Activated CD8-positive, alpha-beta memory T cell treated with anti-CD3 and anti-CD28 coated beads, Interleukin-2, amount 50 U/mL, for 1 hour (primary cell): ENCODE measurements around the gene DDX56.
"Not testable (repeated sequence)": the region's sequence is repeated elsewhere in the genome, so short reads cannot be mapped to it uniquely, and the experiment has no call there.

Experiments
- DNase-seq: peaks from one replicate; pipeline ENCODE4 v3.0.0-alpha.2; 2020; ENCODE audit errors: extremely low read depth

DDX56 gene

DNA sequence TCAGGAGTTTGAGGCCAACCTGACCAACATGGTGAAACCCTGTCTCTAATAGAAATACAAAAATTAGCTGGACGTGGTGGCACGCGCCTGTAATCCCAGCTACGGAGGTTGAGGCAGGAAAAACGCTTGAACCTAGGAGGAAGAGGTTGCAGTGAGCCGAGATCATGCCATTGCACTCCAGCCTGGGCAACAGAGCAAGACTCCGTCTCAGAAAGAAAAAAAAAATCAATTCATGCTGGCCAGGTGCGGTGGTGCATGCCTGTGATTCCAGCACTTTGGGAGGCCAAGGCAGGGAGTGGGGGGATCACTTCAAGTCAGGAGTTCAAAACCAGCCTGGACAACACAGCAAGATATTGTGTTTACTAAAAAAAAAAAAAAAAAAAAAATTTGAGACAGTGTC, 23.5 kb upstream of the DDX56 start:
- DNase-seq: not testable (repeated sequence)

DNA sequence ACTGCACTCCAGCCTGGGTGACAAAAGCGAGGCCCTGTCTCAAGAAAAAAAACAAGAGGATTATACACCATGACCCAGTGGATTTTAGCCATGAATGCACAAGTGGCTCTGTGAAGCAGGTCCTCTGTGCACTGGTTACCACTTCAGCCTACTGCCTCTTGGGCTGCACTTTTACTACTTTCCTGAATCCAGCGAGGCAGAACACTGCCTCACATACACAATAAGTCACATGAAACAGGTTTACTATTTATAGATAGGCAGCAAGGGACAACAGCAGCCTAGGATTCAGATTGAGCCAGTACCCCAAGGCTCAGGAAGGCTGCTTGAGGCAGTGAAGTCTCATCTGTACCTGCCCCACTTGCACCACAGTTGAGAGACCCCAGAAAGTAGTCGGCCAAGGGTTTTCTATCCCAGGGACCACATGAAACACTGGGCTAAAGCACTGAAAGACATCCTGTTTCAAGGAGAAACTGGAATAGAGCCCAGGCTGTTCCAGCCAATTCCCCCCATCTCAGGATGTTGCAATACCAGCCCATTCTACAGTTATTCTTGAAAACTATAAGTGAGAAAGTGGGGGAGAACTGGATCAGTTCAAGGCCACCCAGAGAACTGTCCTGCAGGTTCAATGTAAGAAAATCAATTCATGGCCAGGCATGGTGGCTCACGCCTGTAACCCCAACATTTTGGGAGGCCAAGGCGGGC, 22.4 kb upstream of the DDX56 start:
- no peak for DNase-seq

DNA sequence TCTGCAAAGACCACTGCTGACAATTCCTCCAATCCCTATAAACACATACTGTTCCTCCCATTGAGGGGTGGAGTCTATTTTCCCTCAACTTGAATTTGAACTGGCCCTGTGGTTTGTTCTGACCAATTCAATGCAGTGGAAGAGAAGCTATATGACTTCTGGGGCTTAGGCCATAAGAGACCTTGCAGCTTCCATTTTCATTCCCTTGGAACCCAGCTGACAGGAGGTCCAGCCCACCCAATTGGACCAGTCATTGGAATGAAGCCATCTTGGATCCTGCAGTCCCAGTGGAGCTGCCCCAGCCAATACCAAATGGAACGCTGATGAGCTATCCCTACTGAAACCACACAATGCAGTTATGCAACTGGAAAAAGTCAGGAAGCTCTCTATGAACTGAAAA, 17.2 kb upstream of the DDX56 start:
- DNase-seq: no peak

DNA sequence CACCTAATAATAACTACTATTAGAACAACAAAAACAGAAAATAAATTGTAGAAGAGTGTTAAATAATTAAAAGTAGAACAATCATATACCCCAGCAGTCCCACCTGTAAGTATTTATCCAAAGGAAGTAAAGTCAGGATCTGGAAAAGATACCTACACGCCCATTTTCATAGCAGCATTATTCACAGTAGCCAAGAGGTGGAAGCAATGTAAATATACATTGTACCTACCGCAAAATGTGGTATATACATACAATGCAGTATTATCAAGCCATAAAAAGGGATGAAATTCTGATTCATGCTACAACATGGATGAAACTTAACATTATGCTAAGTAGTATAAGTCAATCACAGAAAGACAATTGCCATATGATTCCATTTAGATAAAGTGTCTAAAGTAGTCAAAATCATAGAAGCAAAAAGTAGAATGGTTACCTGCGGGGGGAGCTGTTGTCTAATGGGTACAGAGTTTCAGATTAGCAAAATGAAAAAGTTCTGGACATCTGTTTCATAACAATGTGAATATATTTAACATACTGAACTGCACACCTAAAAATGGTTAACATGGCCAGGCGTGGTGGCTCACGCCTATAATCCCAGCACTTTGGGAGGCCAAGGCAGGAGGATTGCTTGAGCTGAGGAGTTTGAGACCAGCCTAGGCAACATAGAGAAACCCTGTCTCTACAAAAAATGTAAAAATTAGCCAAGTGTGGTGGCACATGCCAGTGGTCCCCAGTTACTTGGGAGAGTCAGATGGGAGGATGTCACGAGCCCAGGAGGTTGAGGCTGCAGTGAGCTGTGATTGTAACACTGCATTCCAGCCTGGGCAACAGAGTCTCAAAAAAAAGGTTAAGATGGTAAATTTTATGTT, 14.4 kb upstream of the DDX56 start:
- DNase-seq: no peak

DNA sequence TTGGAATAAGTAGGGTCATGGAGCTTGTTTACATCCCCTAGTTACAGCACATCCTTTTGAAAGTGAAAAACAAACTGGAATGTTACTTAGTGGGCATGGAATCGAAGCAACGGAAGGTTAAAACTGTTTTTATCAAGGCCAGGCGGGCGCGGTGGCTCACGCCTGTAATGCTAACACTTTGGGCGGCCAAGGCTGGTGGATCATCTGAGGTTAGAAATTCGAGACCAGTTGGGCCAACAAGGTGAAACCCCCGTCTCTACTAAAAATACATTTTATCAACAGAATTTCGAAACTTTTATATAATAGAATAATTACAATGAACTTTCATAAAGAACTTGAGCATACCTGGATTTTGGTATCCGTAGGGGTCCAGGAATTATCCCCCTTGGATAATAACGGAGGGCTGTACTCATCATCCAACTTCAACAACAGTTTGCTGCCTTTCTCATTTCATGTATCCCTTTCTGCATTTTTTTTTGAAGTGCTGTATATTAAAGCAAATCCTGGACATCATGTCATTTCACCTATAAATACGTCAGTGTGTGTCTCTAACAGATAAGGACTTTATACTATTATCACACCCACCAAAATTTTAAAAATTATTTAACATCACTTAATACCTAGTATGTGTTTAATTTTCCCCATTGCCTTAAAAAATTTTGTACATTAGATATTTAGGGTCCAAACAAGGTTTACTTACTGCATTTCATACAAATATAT, 9.6 kb upstream of the DDX56 start:
- no peak for DNase-seq

DNA sequence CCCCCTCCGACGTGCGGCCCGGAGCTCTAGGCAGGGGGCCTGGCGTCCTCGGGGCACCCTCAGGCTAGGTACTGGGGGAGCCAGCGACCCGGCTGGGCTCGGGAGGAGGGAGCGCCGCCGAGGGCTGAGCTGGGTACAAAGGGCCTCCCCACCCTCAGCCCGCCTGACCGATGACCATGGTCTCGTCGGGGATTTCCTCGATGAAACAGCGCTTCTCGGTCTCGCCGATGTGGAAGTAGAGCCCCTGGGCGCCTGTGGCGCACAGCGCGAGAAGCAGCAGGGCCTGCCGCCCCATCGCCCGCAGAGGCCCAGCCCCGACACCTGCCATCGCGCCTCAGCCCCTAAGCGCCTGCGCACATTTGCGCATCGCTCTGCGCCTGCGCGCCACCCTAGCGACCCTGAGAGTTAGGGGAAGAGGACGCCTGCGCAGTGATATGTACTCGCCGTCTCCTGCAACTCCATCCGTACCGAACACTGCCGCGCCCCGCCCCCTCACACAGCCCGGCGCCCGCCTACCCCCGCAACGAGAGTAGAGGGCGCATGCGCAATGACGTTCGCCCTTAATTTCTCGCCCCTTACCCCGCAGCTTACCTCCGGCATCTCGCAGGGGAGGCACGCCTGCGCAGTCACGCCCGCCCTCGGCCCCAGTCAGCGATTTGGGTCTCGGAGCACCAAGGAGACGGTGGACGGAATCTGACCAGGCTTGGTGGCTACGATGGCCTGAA, 8.3 kb upstream of the DDX56 start, which contains the start of gene TMED4:
Gene TMED4 (minus strand): TSS at position 353 of the 725 bp plus-strand sequence. CDS start 25 bp downstream, at position 328.
- peak; percentile 100 for DNase-seq

DNA sequence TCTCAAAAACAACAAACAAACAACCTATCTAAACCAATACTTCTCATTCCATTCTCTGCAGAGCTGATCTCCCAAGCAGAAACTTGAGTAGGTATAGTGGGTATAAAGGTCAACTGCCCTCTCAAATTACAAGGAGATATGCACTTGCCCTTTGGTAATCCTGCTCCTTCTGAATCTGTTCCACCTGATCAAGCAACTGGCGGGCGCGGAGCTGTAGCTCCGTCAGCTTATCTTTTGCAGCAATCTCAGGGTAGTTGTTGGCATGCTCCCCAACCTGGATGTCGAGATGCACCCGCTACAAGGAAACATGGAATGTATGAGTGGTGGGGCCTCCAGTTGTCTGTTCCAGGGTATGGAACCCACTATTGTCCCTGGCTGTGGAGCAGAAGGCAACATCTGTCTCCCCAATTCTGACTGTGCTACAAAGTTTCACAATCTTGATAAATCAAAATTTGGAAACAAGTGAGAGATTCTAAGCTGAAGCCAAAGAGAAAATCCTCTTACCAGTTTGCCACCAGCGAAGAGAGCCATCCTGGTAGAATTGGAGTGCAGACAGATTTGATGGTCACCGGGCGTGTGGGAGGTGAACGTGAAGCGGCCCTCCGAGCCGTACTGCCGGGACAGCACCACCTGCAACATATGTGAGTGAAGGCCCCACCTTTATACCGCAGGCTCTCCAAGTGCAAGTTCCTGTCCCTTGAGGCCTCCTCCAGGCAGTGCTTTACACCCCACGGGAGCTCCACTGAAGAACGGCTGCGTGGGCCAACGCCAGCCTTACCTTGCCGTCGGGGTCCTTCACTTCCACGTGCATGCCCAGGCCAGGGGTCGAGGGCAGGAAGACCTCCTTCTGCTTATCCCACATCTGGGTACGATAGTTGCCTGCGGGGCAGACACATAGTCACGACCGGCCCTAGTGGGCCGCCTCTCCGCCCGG, 7.5 kb upstream of the DDX56 start:
- no peak for DNase-seq

DNA sequence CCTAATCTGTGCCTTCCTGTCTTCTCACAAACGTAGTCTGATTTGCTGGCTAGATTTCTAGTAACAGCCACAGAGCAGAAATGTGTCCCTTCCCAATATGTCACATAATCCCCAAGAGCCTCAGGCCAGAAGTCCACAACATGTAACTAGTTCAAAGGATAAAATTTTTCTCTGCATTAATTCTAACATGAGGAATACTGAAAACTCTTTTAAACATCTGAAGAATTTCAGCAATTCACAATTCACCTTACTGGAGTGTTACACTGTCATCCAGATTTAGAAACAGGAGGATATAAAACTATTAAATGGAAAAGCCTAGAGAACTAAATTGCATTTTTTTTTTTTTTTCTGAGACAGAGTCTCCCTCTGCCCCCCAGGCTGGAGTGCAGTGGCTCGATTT, 2.5 kb upstream of the DDX56 start:
- no peak for DNase-seq

DNA sequence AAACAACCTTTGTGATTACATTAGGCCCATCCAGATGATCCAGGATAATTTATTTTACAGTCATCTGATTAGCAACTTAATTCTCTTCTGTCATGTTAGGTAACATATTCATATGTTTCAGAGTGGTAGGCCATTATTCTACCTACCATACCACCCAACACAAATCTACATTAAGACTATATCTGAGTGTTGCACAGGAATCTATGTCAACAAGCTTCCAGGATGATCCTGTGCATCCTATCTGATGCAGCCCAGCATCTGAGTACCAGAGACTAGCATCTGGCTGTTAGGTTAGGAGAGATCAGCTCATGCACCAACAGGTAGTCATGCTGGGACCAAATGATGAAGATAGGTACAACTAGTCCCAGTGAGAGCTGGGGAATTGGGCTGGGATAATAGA, 1.3 kb upstream of the DDX56 start:
- no peak for DNase-seq

DNA sequence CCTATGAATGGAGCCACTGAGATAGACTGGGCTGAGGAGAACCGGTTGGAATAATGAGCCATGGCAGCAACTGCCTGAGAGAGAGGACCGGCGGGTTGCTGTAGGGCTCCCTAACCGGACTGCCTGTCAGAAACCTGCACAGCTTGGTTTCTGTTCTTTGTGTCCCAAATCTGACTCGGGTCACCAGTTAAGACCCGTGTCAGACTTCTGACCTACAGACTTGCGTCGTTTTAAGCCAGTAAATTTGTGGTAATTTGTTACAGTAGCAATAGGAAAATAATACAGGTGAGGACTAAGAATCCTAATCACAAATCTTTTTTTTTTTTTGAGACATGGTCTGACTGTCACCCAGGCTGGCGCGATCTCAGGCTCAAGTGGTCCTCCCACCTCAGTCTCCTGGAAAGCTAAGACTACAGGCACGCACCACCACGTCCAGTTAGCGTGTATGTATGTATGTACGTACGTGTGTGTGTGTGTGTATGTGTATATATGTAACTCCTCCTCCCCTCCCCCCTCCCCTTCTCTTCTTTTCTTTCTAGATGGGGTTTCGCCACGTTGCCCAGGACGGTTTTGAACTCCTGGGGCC, 672 bp upstream of the DDX56 start:
- DNase-seq: no peak

DNA sequence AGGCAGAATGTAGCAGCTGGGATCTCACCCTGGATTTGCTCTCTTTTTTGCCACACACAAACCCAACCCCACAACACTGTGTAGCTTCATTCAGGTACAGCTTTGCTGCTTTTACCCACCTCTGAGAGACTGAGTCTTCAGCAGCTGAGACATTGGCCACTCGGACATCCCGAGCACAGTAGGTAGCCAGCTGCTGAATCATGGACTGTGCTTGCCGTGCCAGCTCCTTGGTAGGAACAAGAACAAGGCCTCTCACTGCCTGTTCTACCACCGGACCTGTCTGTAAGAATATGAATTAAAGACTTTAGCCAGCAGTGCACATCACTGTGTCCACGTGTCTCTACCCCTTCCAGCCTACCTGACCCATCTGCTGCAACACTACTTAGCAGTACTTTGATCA, 937 bp downstream of the DDX56 start:
- no peak for DNase-seq

DNA sequence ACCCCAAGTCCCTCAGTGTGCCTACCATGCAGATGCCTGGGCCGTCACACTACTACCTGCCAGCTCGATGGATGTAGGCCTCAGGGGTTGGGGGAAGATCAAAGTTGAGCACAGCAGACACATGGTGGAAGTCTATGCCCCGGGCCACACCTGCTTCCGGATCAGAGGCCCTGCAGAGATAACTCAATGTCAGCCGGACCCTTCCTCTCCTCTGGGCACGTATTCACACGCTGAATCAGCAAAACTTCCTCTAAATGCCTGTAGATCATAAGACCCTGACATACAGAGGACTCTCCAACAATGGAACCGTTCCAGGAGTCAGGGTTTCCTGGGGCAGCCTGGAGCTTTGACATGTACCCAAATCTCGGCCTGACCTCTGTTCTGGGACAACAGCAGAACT, 3.7 kb downstream of the DDX56 start:
- DNase-seq: no peak

DNA sequence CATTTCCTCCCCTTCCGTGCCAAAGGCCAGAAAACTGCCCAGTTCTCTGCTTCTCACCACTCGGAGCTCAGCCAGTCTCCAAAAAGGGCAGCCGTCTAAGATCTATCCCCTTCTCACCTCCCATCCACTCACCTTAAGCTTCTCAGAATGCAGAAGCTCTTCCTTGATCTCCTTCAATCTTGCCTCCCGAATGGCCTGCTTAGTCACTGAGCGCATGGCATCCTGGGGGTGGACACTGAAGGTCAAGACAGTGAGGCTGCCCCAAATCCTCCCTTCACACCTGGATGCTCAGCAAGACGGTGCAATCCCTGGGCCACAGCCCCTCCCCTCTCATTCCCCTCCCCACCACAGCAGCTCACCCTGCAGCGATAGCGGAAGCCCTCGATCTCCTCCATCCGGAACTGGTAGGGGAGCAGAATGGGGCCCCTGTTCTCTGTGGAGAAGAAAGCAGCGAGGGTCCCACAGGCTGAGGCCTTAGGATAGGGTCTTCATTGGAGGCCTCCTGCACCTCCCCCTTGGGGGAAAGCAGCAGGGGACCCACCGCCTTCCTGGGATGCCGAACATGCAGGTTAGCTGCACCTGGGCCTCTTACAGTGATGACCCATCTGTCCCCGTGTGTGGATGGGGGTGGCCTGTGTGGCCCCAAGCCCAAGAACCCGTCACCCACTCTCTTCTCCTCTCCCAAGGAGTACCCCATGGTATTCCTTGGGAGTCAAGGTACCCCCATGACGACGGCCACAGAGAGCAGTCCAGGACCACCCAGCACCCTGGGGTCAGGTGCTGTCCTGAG, 4.7 kb downstream of the DDX56 start:
- DNase-seq: no peak

DNA sequence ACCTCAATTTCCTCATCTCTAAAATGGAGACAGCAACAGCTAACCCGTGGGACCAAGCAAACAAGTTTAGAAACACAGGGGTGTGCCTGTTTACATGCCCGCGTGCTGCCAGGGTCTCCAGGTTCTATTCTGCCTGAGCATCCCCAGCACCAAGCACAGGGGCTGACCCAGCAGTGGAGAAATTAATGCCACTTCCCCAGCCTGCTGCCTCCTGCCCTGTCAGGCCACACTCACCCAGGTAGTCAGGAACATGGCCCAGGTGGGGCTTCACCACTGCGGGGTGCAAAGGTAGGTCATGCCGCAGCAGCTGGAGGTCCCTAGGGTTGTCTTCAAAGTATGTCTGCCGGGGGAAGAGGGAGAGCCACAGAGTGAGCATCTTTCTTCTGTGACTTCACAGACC, 5.8 kb downstream of the DDX56 start:
- DNase-seq: no peak

DNA sequence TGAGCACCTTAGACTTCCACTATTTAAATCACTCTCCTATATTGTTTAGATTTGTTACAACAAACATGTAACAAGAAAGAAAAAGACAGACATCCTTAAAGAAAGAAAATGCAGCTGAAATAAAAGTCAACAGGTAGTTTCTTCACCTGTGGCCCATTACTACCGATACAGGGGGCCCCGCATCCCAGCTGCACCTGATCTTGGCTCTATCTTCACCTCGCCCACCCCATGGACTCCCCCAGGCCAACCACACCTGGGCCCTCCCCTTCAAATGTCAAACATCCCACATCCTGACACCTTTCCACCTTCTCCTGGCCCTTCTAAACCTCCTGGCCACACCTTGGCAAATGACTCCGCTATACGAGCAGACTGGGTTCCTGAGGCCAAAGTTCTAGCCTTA, 7.0 kb downstream of the DDX56 start:
- no peak for DNase-seq

DNA sequence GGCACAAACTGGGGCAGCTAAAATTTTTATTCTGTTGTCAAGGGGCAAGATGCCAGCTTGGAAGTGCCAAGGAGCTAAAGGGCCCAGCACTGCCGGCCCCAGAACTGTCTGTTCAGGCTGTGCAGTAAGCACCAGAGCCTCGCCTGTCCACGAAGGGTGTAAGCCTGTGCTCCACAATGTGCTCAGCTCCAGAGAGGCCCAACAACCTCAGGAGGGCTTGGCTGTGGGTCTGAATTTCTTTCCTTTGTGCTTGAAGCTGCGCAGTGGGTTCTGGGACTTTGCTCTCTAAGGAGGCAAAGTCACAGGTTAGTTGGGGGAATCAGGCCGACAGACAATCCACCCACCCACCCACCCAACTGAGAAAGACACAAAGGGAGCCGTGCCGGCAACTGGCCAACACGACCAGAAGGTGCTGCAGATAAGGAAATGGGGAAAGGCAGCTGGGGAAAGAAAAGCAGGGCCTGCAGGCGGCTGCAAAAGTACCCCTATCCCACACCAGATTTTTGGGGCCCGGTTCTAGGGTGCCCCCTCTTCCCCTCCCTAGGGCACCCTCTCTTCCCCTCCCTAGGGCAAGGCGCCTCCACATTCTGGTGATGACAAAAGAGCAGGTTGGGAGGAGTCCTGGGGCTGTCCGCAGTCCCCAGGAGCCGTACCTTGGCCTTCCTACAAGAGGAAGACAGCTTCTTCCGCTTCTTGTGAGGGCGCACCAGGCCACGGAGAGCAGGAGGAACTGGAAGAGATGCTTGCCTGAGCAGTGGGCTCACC, 7.7 kb downstream of the DDX56 start:
- DNase-seq: no peak

DNA sequence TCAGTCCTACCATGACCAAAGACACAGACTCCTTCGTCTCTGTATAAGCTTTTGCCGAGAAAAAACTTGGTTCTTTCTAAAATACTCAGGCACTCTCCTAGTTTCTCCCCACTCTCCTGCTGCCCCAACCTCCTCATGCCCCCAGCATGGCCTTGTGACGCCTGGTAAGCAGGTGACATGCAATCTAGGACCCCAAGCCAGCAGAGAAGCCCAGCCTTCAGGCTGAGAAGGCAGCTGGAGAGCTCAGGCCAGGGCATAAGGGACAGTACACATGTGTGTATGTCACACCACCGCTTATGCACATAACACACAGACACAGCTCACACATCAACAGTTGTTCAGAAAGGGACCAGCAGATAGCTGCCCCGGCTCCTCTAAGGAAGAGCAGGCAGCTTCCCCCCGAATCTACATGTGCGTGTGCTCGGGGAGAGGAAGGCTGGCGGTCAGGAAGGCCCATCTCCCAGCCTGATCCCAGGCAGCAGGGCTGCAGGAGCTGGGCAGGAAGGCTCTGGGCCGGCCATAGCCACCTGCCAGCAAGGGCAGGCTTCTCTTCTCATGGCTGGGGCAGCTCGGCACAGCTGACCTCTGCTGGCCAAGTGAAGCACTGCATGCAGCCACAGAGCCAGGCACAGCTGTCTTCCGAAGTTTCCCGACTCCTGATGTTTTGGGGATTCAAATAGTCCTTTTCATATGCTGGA, 8.5 kb downstream of the DDX56 start:
- no peak for DNase-seq

DNA sequence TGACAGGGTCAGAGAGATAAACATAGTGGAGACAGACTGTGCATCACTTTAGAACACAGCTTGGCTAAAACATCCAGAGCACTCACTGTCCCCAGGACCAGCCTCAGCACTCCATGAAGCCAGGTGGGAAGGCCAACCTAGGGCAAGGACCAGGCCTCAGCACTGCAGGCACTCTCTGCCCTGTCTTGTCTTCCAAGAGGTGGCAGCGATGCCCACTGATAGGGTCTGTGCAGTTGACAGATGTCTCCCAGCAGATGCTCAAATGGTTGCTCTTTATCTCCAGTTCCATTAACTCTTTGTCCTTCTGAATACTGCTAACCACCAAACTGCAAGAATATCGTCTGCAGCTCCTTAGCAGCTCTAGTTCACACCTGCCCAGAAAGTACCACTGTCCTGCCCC, 9.1 kb downstream of the DDX56 start:
- DNase-seq: no peak
